IMR-90 (cell line): ENCODE measurements around the gene COA3.

ENCODE experiments used
- CTCF ChIP-seq: conservative IDR thresholded peaks from 2 replicates; pipeline ENCODE4 v1.5.1; 2012; ENCODE audit warnings: mild to moderate bottlenecking, low read depth, low read length, improper control_type of control experiment
- MXI1 ChIP-seq: IDR thresholded peaks from 2 replicates; pipeline ENCODE4 v1.6.1; 2012; ENCODE audit warnings: low read depth, mild to moderate bottlenecking, low read length, moderate library complexity, borderline replicate concordance
- POLR2A ChIP-seq: IDR thresholded peaks from 2 replicates; pipeline ENCODE4 v1.6.1; 2012; ENCODE audit warnings: mild to moderate bottlenecking, low read depth, low read length

GRCh38 chr17:42783791-42784138, 14.7 kb downstream of the COA3 start:
- TF ChIP-seq MXI1 = no peak
- no peak for TF ChIP-seq CTCF
- no peak for TF ChIP-seq POLR2A
